D341Med (cell line): ENCODE results near the gene ADISSP.

Experiments used
- DNase-seq: peaks from one replicate; pipeline ENCODE4 v3.0.0; 2012; ENCODE audit warnings: low spot score

ADISSP gene

GRCh38 chr20:3781153-3781910, 13.8 kb upstream of the ADISSP start, which contains the start of gene SPEF1:
TSS of gene SPEF1 (minus strand) at chr20:3781448. CDS start at chr20:3781287, 161 bp downstream.
- DNase-seq: peak; percentile 88

DNA sequence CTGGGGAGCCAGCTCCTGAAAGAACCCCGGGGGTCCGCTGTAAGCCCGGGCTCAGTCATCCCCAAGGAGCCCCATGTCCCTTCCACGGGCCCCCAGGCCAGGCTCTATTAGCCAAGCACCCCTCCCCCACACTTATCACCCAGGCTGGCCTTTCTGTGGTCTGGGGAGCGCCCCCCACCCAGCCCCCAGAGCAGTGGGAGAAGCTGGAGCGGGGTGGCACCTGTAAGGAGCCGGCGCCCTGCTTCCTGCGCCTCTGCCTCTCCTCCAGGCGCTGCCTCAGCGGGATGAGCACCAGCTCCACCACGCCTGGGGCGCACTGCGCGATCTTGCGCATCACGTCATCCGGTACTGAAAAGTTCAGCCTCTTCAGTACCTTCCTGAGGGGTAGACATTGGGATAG, 11.4 kb upstream of the ADISSP start:
- DNase-seq: no peak

- peak; percentile 67 for DNase-seq
These were observed 10.4 kb upstream of the ADISSP start for GRCh38 chr20:3777716-3778629.

- no peak for DNase-seq
These were observed 9.8 kb upstream of the ADISSP start for GRCh38 chr20:3777381-3777715.

GRCh38 chr20:3775457-3776108, 8.0 kb upstream of the ADISSP start:
- DNase-seq: no peak

- DNase-seq: no peak
These were observed 4.1 kb upstream of the ADISSP start for GRCh38 chr20:3771552-3772058.

GRCh38 chr20:3768342-3769130, 983 bp upstream of the ADISSP start:
- DNase-seq: peak; percentile 87

- DNase-seq: peak; percentile 62
These were observed 485 bp downstream of the ADISSP start for GRCh38 chr20:3767110-3767426.

GRCh38 chr20:3766422-3767109, 987 bp downstream of the ADISSP start:
- no peak for DNase-seq

DNA sequence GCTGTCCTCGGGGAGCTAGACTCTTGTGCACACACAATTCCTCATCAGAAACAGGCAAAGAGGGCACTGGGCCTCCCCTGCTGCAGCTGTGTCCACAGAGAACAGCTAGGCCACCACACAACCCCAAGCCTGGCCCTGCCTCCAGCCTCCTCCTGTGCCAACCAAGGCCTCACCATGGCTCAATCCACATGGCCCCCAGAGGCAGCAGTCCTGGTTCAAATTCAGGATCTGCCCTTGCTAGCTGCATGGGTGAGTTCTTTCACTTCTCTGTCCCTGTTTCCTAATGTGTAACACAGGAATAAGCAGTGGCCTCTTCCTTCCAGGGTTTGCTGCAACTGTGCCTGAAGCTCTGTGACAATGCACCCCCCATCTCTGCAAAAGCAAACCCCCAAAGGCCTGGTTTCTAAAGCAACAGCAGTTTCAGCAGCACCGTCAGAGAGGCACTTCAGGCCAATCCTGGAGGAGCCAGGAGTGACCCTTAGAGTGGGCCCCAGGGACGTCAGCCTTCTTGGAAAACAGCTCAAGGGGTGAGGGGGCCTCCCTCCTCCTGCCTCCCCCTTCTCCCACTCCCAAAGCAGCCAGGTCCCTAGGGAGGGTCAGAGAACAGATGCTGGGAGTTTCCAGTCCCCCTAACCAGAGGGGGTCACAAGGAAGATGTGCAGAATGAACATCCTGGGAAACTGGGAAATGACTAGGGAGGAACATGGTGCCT, 2.2 kb downstream of the ADISSP start:
- no peak for DNase-seq

DNA sequence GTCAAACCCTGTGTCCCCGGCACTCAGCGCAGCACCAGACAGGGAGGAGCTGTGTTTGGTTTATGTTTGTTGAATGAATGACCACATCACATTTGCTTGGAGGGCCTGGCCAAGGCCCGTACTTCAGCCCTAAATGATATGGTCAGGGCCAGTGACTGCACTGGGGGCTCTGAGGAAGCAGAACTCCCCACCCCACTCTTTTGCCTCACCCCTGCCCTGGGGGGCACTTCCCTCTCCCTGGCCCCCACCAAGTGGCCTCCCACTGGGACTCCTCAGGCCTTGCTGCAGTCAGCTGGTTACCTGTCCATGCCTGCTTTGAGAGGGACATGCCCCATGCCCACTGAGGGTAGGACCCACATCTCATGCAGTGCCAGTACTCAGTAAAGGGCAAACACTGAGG, 2.9 kb downstream of the ADISSP start:
- no peak for DNase-seq

- no peak for DNase-seq
These were observed 3.6 kb downstream of the ADISSP start for GRCh38 chr20:3763671-3764601.

DNA sequence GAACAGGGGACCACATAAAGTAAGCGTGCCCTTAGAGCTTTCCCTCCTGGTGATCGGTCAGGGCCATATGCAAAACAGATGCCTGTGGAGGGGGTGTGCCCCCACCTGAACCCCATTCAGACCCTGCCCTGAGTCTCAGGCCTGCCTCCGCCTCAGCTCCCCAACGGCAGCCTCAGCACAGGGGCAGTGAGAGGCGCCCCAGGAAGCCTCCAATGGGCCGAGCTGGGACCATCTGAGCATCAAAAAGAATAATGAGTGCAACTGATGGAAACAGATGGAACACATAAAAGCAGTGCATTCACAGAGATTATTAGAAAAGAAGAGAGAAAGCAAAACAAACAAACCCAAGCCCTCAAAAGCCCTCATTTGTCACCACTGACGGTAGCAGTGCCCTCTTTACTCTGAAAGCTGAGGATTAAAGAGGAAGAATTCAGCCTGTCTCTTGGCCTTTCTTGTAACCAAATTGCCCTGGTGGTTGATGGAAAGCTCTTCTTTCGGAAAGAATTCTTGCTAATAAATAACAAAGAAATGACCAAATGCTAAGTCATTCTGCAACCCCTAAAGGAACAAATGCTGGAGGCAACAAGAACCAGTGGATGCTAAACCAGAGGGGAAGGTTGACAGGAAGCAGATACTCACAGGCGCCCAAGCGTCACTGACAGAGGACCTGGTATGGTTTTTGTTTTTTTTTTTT, 6.8 kb downstream of the ADISSP start:
- no peak for DNase-seq

- no peak for DNase-seq
These were observed 7.7 kb downstream of the ADISSP start for GRCh38 chr20:3759884-3760283.

- DNase-seq: no peak
These were observed 8.2 kb downstream of the ADISSP start for GRCh38 chr20:3759316-3759823.

DNA sequence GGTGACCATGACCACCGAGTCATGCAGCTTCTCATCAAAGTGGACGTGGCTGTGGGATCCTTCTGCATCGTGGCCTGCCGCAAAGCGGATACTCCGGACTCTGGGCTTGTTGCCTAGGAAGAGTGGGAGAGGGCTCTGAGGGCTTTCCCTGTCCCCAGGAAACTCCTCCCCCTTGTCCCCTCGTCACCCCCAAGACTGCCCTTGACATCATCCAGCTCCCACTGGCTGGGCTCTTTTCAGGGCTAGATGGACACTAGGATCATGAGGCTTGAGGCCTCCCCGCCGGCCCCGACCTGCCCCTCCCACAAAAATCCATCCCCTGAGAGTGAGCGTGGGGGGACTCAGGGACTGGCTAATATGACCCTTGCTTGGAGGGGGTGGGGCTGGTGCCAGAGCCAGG, 9.0 kb downstream of the ADISSP start:
- no peak for DNase-seq

GRCh38 chr20:3757268-3757667, 10.3 kb downstream of the ADISSP start:
- DNase-seq: no peak

GRCh38 chr20:3755814-3756480, 11.6 kb downstream of the ADISSP start:
- DNase-seq: no peak
